ENCODE results near the gene CBR4.
"Not testable (repeated sequence)": the region's sequence is repeated elsewhere in the genome, so short reads cannot be mapped to it uniquely, and the experiment has no call there.

Gene CBR4

GRCh38 chr4:169010125-169011023 lies at the start of gene CBR4:
CBR4 (minus strand) TSS chr4:169010255; CDS start chr4:169010089, 166 bp downstream.
- peak; percentile 98 for FAIRE-seq

- no peak for FAIRE-seq
Observed at GRCh38 chr4:169059306-169060211, 49.5 kb upstream of the CBR4 start.

DNA sequence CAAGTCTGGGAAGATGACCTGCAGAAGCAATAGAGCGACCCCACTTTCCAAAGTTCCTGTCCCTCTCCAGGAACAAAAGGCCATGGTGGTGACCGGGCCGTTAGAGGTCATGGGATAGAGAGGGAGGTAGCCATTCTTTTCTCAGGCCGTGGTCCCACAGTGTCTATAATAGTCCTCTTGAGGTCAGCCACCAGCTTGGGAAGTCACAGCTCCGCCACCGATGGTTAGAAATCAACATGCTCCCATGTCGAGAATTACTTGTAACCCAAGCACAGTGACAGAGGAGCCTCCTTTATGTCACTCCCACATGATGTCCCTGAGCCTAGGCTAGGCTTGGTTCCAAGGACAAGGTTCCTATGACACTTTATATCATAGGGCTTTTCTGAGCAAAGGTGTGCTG lies 48.3 kb upstream of the CBR4 start:
- no peak for FAIRE-seq

GRCh38 chr4:169054879-169055278 lies 44.8 kb upstream of the CBR4 start:
- no peak for FAIRE-seq

GRCh38 chr4:169052594-169052945 lies 42.5 kb upstream of the CBR4 start:
- FAIRE-seq = no peak

- FAIRE-seq = no peak
Observed at GRCh38 chr4:169051761-169052593, 41.9 kb upstream of the CBR4 start.

DNA sequence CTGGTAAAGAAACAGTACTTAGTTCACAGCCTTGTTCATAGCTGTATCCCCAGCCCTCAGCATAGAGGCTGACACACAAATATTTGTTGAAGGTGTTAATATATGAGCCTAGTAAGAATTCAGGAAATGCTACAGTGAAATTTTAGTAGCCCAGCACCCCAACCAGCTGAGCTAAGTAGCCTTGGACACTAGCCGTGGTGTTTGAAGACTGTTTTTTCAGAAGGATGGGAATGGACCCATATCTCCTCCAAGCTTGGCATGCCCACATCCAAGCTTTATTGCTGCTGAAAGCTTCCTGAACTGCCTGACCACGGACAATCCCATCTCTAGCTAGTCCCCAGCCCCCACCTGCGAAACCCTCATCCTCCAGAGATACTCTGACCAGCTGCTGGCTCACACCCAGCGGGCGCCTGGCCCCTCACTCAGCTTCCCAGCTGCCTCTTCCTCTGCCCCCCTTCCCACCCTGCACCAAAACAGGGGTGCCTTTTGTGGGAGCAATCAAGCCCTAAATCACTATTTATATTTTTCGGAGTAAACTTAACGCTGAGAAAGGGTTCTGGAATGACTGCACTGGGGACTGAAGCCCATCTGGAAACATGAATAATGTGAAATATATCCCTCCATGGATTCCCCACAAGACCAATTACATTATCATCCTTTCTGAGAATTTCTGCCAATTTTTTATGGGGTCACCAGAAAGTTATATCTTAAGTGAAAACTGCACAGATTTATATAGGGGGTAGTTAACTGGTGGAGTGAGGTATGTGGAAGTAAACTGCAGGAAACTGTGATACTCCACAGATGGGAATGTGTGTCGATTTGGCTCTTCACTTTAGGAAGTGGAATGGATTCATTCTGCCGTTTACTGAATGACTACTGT lies 41.1 kb upstream of the CBR4 start:
- FAIRE-seq = no peak

GRCh38 chr4:169050284-169050683 lies 40.2 kb upstream of the CBR4 start:
- FAIRE-seq = no peak

- no peak for FAIRE-seq
Observed at GRCh38 chr4:169048868-169049414, 38.9 kb upstream of the CBR4 start.

GRCh38 chr4:169047956-169048355 lies 37.9 kb upstream of the CBR4 start:
- FAIRE-seq = no peak

DNA sequence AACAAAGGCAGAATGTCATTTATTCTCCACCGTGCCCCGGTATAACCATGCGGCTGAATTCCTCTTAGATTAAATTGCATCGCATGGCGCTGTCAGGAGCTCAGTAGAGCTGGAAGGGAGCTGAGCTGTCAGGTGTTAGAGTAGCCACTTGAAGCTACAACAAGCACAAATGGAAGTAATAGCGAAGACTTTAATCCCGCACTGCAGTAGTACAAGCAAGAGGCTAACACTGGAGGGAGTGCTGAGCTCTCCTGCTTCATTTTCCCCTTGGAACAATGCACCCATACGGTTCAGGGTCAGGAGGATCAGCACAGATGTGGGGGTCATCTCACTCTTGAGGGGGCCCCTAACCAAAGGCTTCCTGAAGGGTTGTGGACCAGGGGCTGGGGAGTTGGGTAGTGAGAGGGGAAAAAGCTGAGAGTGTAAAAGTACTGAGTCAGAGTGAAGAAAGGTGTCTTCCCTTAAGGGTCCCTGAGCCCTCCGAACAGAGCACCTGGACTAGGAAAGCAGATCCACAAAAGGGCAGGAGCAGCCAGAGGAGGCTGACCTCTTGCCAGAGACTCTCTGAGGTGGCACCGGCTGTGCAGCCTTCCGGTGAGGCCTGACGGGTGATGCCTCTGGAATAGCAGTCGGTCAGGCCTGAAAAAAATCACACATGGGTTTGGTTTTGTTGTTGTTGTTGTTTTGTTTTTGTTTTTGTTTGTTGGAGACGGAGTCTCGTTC lies 36.0 kb upstream of the CBR4 start:
- FAIRE-seq = no peak

GRCh38 chr4:169044714-169045447 lies 34.8 kb upstream of the CBR4 start:
- FAIRE-seq = no peak

DNA sequence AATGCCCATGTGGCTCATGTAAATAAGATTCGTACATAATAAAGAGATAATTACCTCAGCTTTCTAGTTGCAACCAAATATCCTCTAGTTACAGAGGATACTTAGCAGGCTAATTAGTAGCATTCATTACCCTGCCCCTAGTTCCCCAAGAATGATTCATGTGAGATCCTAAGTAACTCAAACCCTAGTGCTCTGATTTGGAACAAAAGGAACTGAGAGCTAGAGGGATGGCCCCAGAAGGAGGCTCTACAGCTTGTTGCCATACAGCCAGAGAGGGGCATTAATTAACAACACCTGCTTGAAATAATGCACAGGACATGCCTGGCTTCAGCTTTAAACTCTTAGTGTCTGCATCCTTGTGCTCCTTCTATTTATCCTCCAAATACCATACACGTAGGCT lies 32.6 kb upstream of the CBR4 start:
- FAIRE-seq = no peak

GRCh38 chr4:169040559-169041261 lies 30.7 kb upstream of the CBR4 start:
- no peak for FAIRE-seq

DNA sequence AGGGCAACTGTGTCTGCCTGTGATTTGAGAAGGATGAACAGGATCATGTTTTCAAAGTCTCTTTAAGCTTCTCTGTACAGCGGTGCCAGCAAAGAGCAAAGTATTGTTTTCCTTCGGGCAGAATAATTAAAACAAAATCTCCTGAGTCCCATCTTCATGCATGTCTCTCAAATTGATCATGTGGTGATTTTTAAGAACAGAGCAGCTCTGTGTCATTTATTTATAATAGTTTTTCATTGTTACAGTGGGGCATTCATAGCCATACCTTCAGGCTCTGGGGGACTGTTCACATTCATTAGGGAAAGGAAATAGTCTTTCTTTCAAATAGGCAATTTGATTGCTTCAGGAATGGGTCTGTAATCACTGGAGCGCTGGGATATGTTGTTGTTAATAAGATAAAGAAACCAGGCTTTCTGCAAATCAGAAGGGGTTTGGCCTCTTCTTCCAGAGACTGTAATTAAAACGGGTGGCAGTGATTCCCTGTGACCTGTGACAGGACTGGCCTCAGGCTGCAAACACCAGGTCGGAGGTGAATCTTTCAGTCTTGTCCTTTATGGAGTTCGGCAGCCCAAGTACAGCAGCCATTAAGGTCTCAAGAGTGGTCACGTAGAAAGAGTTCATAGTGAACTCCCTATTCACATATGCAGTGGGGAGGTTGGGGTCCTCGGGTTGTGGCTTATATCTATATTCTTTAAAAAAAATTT lies 29.3 kb upstream of the CBR4 start:
- no peak for FAIRE-seq

DNA sequence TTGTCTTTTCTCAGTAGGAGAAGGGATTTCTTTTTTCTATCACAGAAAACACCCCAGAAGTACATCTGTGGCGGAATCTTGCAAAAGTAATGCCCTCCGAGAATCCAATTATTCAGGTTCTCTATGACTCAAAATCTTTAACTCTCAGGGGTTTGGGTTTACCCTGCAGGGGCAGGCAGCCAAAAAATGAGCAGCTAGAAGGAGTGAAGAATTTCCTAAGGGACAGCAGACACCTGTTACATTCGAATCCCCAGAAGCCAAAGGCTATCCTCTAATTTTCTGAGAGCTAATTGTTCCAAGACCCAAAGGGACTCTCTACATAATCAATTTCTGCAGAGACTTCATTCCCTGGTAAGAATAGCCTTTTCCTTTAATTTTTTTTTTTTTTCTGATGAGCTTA lies 27.5 kb upstream of the CBR4 start:
- no peak for FAIRE-seq

DNA sequence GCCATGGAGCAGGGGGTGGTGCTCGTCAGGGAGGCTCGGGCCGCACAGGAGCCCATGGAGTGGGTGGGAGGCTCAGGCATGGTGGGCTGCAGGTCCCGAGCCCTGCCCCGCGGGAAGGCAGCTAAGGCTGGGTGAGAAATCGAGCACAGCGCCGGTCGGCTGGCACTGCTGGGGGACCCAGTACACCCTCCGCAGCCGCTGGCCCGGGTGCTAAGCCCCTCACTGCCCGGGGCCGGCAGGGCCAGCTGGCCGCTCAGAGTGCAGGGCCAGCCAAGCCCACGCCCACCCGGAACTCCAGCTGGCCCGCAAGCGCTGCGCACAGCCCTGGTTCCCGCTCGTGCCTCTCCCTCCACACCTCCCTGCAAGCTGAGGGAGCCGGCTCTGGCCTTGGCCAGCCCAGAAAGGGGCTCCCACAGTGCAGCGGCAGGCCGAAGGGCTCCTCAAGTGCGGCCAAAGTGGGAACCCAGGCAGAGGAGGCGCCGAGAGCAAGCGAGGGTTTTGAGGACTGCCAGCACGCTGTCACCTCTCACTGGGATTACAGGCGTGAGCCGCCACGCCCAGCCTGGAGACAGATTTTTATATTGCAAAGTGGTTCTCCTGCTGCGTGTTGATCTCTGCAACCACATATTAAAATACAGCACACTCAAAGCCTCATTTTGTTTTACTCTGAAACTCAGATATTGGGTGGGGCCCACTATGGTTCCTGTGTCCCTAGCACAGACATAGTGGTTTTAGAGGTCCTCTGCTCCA lies 26.0 kb upstream of the CBR4 start:
- not testable (repeated sequence) for FAIRE-seq

GRCh38 chr4:169033660-169034059 lies 23.6 kb upstream of the CBR4 start:
- FAIRE-seq = no peak
